ENCODE results near the gene D2HGDH. TPM values are rescaled to one million over a fixed set of nuclear protein-coding genes. Genes with fewer than 3 reads are reported as not detected.

D2HGDH gene
- total and polyA plus RNA-seq, 2 of the 13 experiments (the other 11 are each of a cell fraction or from before 2014, with no cell fraction given) = 19.2 to 20.3 TPM

DNA sequence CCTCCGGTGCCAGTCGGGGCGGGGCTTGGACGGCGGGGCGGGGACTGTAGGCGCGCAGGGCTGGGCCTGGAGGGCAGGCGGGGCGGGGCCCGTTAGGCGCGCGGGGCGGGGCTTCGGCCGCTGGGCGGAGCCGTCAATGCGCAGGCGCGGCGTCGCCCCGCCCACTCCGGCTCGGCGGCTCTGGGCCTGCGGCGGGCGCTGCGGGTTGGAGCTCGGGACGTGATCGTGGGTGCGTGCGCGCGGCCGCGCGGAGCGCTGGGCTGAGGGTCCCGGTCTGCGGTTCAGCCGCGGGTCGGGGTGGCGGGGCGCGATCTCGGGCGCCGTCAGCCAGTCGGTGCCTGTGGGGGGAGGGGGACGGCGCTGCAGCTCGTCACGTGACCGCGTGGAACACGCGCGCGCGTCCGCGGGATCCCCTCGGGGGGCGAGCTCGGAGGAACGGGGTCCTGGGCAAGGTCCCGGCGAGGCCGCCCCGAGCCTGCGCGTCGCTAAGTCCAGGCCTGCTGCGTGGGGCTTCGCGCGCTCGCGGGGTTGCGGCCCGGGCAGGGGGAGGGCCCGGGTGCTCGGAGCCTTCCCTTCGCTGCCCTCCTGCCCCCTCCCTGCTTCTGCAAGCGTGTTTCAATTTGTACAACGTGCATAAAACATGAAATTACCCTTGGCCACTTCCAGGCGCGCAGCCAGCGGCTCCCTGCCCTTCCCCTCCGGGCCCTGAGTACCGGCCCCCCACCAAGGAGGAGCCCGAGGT, at the start of gene D2HGDH (continued):
- TF ChIP-seq, protein P1, sequence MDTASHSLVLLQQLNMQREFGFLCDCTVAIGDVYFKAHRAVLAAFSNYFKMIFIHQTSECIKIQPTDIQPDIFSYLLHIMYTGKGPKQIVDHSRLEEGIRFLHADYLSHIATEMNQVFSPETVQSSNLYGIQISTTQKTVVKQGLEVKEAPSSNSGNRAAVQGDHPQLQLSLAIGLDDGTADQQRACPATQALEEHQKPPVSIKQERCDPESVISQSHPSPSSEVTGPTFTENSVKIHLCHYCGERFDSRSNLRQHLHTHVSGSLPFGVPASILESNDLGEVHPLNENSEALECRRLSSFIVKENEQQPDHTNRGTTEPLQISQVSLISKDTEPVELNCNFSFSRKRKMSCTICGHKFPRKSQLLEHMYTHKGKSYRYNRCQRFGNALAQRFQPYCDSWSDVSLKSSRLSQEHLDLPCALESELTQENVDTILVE (CRISPR knock-in tag; IDR thresholded peaks at IDR 0.05) = no peak; the same call in 1 of the 2 replicates
- TF ChIP-seq ZNF225 (CRISPR knock-in tag; IDR thresholded peaks at IDR 0.05) (0 out of 2 replicates have a peak, but pooled peaks have one; percentile 10), CAMTA2 (CRISPR knock-in tag; IDR thresholded peaks at IDR 0.05; ENCODE audit: borderline replicate concordance) (peak; percentile 18; the same call in 1 of the 2 replicates), AHR (CRISPR knock-in tag; IDR thresholded peaks at IDR 0.05) (0 out of 2 replicates have a peak, but pooled peaks have one; percentile 48), ZNF589 (CRISPR knock-in tag; conservative IDR thresholded peaks at IDR 0.05) (0 out of 2 replicates have a peak, but pooled peaks have one; percentile 63), AGO1 (IDR thresholded peaks at IDR 0.05; ENCODE audit: low read depth, low read length, poor library complexity, severe bottlenecking) (peak; percentile 13), POLR2A (IDR thresholded peaks at IDR 0.05; ENCODE audit: insufficient read depth in 1 of 2, low read depth in 2 of 2, low read length in 2 of 2) (peak in 1 of 2 experiments; percentile 75; a peak in 1 of 4 replicates), ZNF780A (CRISPR knock-in tag; IDR thresholded peaks at IDR 0.05) (0 out of 2 replicates have a peak, but pooled peaks have one; percentile 3), PHF20 (CRISPR knock-in tag; IDR thresholded peaks at IDR 0.05) (peak; percentile 47; the same call in 1 of the 2 replicates), TMF1 (CRISPR knock-in tag; IDR thresholded peaks at IDR 0.05; ENCODE audit: low read depth) (peak; percentile 88), ZNF782 (CRISPR knock-in tag; IDR thresholded peaks at IDR 0.05; ENCODE audit: borderline replicate concordance) (no peak), RELA (CRISPR knock-in tag; IDR thresholded peaks at IDR 0.05) (no peak), ZNF883 (CRISPR knock-in tag; IDR thresholded peaks at IDR 0.05; ENCODE audit: not compliant biosample characterization) (no peak), SNAI1 (CRISPR knock-in tag; IDR thresholded peaks at IDR 0.05; ENCODE audit: borderline replicate concordance) (0 out of 2 replicates have a peak, but pooled peaks have one; percentile 7), PHB2 (IDR thresholded peaks at IDR 0.05; ENCODE audit: partially characterized antibody) (no peak), GATAD1 (CRISPR knock-in tag; IDR thresholded peaks at IDR 0.05) (no peak), SAP130 (CRISPR knock-in tag; IDR thresholded peaks at IDR 0.05; ENCODE audit: low read depth) (peak; percentile 38; the same call in 1 of the 2 replicates), ZNF670 (CRISPR knock-in tag; IDR thresholded peaks at IDR 0.05; ENCODE audit: borderline replicate concordance) (no peak), ZNF546 (CRISPR knock-in tag; conservative IDR thresholded peaks at IDR 0.05) (no peak; the same call in 1 of the 2 replicates), ZSCAN29 (CRISPR knock-in tag; conservative IDR thresholded peaks at IDR 0.05) (no peak), PITX1 (CRISPR knock-in tag; IDR thresholded peaks at IDR 0.05) (no peak), EP300 (IDR thresholded peaks at IDR 0.05; ENCODE audit: low read depth in 2 of 2, low read length in 2 of 2) (peak in 1 of 2 experiments; percentile 4; a peak in 1 of 4 replicates), EP300 (CRISPR knock-in tag; IDR thresholded peaks at IDR 0.05; ENCODE audit: borderline replicate concordance) (peak; percentile 25; the same call in 1 of the 2 replicates), MTF1 (CRISPR knock-in tag; IDR thresholded peaks at IDR 0.05) (0 out of 2 replicates have a peak, but pooled peaks have one; percentile 52), CC2D1A (CRISPR knock-in tag; IDR thresholded peaks at IDR 0.05) (0 out of 2 replicates have a peak, but pooled peaks have one; percentile 1), ZFP90 (CRISPR knock-in tag; IDR thresholded peaks at IDR 0.05; ENCODE audit: borderline replicate concordance) (peak; percentile 70; the same call in 1 of the 2 replicates)
- TF ChIP-seq, protein P2, sequence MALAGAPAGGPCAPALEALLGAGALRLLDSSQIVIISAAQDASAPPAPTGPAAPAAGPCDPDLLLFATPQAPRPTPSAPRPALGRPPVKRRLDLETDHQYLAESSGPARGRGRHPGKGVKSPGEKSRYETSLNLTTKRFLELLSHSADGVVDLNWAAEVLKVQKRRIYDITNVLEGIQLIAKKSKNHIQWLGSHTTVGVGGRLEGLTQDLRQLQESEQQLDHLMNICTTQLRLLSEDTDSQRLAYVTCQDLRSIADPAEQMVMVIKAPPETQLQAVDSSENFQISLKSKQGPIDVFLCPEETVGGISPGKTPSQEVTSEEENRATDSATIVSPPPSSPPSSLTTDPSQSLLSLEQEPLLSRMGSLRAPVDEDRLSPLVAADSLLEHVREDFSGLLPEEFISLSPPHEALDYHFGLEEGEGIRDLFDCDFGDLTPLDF (CRISPR knock-in tag; IDR thresholded peaks at IDR 0.05) = 0 out of 2 replicates have a peak, but pooled peaks have one; percentile 67

Data from HepG2 (cell line).